AG04450 (cell line): ENCODE measurements around the gene GRK3. TPM values are rescaled to one million over a fixed set of nuclear protein-coding genes. Genes with fewer than 3 reads are reported as not detected.

Source experiments
- CTCF ChIA-PET: fragments of 300-600, 350-600 bp; formaldehyde crosslinking; extraction: SDS; loops from one replicate; lab custom pipeline; 2022; ENCODE audit warnings: antibody characterized with exemption, inconsistent platforms; lab: Charles Lee
- POLR2A ChIA-PET: fragments of 350-600 bp; formaldehyde crosslinking; extraction: SDS; loops from one replicate; lab custom pipeline; 2021; ENCODE audit warnings: antibody characterized with exemption, inconsistent platforms; lab: Yijun Ruan, JAX
- DNase-seq: peaks from one replicate; pipeline ENCODE4 v3.0.0-alpha.2; 2011; ENCODE audit warnings: low read depth, low spot score
- H3K27ac ChIP-seq: one replicate; pipeline ENCODE4 v1.5.1; 2012; ENCODE audit warnings: low read depth, low read length, control low read depth
- H3K27me3 ChIP-seq: one replicate; pipeline ENCODE4 v1.6.0; 2012; ENCODE audit warnings: low read length; ENCODE audit not compliant: control insufficient read depth, insufficient read depth
- H3K4me3 ChIP-seq: 2 replicates; pipeline ENCODE4 v1.5.1; 2011; ENCODE audit warnings: mild to moderate bottlenecking, low read depth, low read length, control low read depth
- H3K9me3 ChIP-seq: 2 replicates; pipeline ENCODE4 v1.5.1; 2012; ENCODE audit warnings: low read length; ENCODE audit not compliant: control insufficient read depth, insufficient read depth
- polyA plus RNA-seq: library from polyadenylated mRNA; depleted of rRNA; stranded (reverse); fragments of >200 nt; gene quantifications from 2 replicates; pipeline ENCODE4 v1.2.3, GENCODE V29; 2011
- TF ChIP-seq, protein P1 (sequence below): IDR thresholded peaks from 2 replicates; pipeline ENCODE4 v1.5.1; 2011; ENCODE audit warnings: low read depth, low read length, control low read depth, inconsistent platforms

The GRK3 gene
- polyA plus RNA-seq, 1 experiment, result 0.72 TPM

DNA sequence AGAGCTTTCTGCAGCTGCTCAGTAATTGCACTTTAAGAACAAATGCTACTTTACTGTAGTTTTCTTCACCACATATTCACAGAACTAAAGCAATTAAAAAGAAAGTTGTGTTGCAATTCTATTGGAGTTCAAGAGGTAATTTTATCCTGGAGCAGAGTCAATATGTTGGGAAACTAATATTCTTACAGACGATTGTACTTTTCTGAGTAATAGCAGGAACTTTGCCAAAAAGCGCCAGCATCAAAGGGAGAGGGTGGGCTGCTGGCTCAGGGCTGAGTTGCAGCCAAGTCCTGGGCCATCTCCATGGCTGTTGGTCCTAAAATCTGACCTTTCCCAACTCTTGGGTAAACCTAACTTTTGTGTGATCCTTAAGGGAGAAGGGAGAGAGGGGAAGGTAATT, 104.0 kb downstream of the GRK3 start:
- no peak for DNase-seq
- no peaks in the 10 kb centered on the region; the same call in 1 of the 2 replicates for H3K9me3 ChIP-seq
- H3K27me3 ChIP-seq, result no peaks in the 10 kb centered on the region
- no peak overlapping the region for H3K4me3 ChIP-seq
- ChIA-PET CTCF (no interaction called here), POLR2A (no interaction called here)
- TF ChIP-seq, protein P1, sequence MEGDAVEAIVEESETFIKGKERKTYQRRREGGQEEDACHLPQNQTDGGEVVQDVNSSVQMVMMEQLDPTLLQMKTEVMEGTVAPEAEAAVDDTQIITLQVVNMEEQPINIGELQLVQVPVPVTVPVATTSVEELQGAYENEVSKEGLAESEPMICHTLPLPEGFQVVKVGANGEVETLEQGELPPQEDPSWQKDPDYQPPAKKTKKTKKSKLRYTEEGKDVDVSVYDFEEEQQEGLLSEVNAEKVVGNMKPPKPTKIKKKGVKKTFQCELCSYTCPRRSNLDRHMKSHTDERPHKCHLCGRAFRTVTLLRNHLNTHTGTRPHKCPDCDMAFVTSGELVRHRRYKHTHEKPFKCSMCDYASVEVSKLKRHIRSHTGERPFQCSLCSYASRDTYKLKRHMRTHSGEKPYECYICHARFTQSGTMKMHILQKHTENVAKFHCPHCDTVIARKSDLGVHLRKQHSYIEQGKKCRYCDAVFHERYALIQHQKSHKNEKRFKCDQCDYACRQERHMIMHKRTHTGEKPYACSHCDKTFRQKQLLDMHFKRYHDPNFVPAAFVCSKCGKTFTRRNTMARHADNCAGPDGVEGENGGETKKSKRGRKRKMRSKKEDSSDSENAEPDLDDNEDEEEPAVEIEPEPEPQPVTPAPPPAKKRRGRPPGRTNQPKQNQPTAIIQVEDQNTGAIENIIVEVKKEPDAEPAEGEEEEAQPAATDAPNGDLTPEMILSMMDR, result no peak
- no peak overlapping the region for H3K27ac ChIP-seq

DNA sequence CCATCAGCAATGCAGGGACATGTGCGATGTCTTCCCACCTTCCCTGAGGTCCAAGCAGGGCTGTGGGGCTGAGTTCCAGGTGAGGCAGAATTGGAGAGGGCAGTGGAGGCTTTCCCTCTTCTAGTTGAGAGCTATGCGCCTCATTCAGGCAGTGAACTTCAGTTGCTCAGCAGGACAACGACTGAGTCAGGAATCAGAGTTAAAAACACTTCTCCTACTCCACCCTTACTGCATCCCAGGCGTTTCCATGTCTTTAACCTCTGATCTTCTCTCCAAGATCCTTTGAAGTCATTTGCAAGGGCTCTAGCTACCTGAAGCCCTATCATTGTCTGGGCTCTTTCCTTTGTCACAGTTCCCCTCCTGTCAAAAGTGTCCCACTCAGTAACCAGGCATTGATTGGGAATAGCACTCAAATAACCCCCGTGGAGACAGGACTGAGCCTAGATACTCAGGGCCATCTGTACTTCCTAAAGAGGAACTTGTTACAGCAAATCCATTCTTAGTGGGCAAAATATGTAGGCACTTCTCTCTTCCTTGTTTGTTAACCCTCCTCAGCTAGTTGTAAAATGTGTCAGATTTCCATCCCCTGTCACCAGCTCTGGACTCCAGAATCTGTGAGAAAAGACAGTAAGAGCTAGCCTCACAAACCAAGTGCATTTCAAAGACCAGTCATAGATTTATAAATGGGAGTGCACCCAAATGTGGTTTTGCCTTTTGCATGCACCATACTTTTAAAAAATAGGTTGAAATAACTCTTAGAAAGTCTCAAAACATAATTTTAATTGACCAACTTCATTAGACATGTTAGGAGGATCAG, 105.0 kb downstream of the GRK3 start:
- ChIA-PET CTCF (interaction anchor here (0.6 kb wide), 1 partner anchor 862 kb away, joined by 4 read pairs; no protein-coding TSS in a partner anchor), POLR2A (no interaction called here)
- H3K9me3 ChIP-seq, result no peaks in the 10 kb centered on the region; the same call in 1 of the 2 replicates
- TF ChIP-seq, protein P1, result no peak
- H3K27me3 ChIP-seq, result no peaks in the 10 kb centered on the region
- H3K4me3 ChIP-seq, result no peak overlapping the region
- H3K27ac ChIP-seq, result no peak overlapping the region
- no peak for DNase-seq

DNA sequence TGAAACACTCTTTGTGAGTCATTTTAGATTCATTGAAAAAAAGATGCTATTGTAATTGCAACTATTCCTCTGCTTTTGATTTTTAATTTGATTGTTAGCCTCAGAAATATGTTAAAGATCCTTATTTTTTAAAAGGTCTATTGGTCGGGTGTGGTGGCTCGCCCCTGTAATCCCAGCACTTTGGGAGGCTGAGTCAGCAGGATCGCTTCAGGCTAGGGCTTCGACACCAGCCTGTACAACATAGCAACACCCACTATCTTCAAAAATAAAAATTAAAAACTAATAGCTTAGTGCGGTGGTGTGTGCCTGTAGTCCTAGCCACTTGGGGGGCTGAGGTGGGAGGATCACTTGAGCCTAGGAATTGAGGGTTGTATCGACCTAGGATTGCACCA, 105.6 kb downstream of the GRK3 start:
- TF ChIP-seq, protein P1, result no peak
- DNase-seq, result no peak
- H3K4me3 ChIP-seq, result no peak overlapping the region
- CTCF ChIA-PET, result interaction anchor here (0.6 kb wide), 1 partner anchor 862 kb away, joined by 4 read pairs; no protein-coding TSS in a partner anchor
- H3K27ac ChIP-seq, result no peak overlapping the region
- POLR2A ChIA-PET, result no interaction called here
- no peaks in the 10 kb centered on the region; the same call in 1 of the 2 replicates for H3K9me3 ChIP-seq
- no peaks in the 10 kb centered on the region for H3K27me3 ChIP-seq

DNA sequence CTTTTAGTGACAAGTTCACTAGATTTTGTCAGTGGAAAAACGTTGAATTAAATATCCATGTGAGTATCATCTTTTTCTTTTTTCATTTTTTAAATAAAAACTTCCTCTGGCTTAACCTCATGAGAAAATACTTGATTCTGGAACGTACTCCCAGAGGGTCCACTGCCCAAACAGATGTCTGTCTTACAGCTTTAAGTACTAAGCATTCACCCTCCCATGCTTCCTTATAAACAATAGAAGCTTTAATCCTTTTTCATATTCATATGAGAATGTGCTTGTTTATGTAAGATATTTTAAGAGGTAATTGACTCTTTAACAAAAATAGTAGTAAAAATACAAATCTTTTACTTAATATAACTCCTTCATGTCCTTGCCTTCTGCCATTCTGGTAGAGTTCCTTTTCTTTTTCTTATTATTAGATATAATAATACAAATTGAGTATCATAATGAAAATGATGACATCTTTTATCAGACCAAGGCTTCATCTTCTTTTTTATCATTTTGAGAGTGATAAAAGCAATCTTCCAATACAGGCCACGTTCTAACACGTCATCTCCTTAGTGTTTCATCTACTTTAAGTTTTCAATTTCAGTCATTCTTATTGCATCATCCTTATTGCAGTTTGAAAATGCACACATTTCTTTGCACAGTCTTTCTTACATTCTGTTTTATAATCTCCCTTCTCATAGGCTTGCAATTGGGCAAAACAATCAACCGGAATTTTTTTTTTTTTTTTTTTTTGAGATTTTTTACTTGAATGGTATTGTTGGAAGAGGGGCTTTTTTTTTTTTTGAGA, 108.0 kb downstream of the GRK3 start:
- Histone ChIP-seq H3K27ac (no peak overlapping the region), H3K27me3 (no peaks in the 10 kb centered on the region), H3K4me3 (no peak overlapping the region), H3K9me3 (no peaks in the 10 kb centered on the region; the same call in 1 of the 2 replicates)
- DNase-seq, result no peak
- CTCF ChIA-PET, result no interaction called here
- TF ChIP-seq, protein P1, result no peak
- POLR2A ChIA-PET, result no interaction called here
